Hematopoietic multipotent progenitor cell treated with erythropoietin and hydrocortisone succinate and interleukin-3 and kit ligand, for 8 days (in vitro differentiated cells): ENCODE data around the gene NLRP11.

Experiments
- DNase-seq: peaks from one replicate; pipeline ENCODE4 v3.0.0-alpha.2; 2015

The NLRP11 gene

DNA sequence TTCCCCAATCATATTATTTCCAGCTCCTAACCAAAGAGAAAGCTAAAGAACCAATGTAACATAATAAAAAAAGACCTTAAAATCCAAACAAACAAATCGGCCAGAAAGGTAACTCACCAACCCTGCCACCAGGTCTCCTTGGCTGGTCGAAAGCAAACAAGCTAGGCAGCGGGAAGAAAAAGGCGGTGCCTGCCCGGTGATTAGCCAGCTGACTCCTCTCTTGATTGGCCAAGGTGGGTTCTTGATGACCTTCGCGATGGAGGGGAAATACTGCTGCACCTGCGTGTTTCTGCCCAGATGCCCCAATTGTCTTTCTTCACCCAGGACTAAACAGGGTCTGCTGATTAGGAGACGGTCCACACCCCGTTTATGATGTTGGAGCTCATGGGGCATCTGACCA lies at the start of gene NLRP11:
Gene NLRP11 (minus strand): TSS at position 154 of the 400 bp plus-strand sequence. CDS start 13,825 bp downstream, outside the sequence.
- DNase-seq = no peak

DNA sequence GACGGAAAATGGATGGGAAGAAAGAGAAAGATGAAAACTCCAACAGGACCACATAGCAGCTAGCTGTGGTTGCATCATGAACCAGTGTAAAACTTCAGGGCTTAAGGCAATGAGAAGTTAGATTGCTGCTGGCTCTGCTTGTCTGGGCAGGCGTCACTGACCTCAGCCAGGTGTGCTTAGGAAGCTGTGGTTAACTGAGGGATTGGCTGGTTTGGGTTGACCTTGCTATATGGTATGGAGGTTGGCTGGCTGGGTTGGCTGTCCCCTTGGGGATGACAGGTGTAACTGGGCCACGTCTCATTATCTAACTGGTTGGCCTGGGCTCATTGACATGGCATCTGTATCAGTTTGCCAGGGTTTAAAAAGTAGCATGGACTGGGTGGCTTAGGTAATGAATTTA lies 45.4 kb upstream of the NLRP11 start:
- no peak for DNase-seq

DNA sequence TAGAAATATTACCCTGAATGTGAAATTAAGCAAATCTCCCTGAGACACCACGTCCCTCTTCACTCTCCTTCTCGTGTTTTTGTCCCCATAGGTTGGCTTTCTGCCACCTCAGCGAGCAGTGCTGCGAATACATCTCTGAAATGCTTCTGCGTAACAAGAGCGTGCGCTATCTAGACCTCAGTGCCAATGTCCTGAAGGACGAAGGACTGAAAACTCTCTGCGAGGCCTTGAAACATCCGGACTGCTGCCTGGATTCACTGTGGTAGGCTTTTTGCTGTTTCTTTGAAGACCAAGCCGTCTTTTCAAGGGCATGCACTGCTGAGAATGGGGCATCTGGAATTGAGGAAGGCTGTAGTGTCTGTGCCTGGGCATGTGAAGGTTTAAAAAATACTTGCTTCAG lies 38.9 kb upstream of the NLRP11 start:
- DNase-seq = no peak

DNA sequence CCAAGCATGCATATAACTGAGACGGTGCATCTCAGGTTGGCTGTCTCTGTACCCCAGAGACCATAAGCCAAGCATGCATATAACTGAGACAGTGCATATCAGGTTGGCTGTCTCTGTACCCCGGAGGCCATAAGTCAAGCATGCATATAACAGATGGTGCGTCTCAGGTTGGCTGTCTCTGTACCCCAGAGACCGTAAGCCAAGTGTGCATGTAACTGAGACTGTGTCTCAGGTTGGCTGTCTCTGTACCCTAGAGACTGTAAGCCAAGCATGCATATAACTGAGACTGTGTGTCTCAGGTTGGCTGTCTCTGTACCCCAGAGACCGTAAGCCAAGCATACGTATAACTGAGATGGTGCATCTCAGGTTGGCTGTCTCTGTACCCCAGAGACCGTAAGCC lies 35.3 kb upstream of the NLRP11 start:
- DNase-seq = no peak

DNA sequence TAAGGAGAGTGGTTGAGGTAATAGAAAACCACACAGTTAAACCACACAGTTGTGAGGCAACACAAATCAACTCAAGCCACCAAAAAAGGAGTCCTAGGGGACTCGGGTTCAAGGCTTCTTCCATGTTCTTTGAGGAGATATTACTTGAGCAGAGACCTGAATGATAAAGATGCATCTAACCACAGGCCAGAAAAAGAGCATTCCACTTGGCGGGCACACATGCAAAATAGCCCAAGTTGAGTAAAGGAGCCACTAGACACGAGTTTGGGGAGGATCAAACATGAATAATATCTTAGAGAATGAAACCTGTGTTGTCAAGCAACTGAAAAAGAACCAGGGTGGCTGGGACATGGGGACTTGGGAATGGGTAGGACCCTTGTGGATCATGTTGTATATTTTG lies 34.7 kb upstream of the NLRP11 start:
- DNase-seq = no peak

DNA sequence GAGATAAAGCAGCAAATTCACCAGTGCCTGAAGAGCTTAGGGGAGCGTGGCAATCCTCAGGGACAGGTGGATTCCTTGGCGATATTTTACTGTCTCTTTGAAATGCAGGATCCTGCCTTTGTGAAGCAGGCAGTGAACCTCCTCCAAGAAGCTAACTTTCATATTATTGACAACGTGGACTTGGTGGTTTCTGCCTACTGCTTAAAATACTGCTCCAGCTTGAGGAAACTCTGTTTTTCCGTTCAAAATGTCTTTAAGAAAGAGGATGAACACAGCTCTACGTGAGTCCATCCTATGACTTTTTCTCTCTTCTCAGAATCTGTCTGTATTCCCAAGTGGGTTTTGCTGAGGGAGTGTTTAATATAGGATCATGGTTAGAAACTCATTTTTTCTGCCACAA lies 27.2 kb upstream of the NLRP11 start:
- no peak for DNase-seq

DNA sequence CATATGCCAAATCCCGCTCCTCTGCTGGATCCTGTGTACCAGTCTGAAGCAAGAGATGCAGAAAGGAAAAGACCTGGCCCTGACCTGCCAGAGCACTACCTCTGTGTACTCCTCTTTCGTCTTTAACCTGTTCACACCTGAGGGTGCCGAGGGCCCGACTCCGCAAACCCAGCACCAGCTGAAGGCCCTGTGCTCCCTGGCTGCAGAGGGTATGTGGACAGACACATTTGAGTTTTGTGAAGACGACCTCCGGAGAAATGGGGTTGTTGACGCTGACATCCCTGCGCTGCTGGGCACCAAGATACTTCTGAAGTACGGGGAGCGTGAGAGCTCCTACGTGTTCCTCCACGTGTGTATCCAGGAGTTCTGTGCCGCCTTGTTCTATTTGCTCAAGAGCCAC lies 26.6 kb upstream of the NLRP11 start:
- no peak for DNase-seq

DNA sequence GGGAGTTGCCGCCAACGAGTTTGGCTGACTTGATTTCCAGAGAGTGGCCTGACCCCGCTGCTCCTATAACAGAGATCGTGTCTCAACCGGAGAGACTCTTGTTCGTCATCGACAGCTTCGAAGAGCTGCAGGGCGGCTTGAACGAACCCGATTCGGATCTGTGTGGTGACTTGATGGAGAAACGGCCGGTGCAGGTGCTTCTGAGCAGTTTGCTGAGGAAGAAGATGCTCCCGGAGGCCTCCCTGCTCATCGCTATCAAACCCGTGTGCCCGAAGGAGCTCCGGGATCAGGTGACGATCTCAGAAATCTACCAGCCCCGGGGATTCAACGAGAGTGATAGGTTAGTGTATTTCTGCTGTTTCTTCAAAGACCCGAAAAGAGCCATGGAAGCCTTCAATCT lies 26.2 kb upstream of the NLRP11 start:
- DNase-seq = no peak

DNA sequence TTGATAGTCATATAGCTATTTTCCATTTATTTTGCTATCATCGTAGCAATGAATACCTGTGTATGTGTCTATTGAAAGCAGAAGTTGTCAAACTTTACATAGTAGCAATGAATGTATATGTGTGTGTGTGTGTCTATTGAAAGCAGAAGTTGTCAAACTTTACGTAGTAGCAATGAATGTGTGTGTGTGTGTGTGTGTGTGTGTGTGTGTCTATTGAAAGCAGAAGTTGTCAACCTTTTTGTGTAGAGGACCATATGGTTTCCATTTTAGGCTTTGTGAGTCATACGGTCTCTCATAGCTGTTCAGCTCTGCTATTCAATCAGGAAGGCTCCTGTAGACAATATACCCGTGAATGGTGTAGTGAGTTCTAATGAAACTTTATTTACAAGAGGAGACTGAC lies 25.4 kb upstream of the NLRP11 start:
- DNase-seq = no peak

DNA sequence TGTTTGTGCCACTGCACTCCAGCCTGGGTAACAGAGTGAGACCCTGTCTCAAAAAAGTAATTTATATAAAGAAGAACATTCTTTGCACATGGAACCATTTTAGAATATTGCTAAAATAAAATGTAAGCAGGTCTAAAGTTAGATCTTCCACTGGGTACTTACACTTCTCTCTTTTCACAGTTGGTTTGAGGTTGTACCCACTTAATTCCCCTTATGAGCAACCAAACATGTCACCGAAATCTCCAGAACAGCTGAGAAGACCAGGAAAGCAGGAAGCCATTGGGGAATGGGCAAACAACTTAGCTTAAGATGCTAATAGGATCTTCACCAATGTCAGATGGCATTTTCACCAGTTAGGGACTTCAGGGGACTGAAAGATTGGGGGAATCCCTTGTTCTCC lies 23.4 kb upstream of the NLRP11 start:
- no peak for DNase-seq

DNA sequence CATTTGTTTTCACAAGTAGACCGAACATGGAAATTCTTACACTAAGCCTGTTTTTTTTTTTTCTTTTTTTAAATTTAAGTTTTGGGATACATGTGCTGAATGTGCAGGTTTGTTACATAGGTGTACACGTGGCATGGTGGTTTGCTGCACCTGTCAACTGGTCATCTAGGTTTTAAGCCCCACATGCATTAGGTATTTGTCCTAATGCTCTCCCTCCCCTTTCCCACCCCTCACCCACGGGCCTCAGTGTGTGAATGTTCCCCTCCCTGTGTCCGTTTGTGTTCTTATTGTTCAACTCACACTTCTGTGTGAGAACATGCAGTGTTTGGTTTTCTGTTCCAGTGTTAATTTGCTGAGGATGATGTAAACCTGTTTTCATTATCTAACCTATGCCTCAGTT lies 7.1 kb upstream of the NLRP11 start:
- DNase-seq = no peak

DNA sequence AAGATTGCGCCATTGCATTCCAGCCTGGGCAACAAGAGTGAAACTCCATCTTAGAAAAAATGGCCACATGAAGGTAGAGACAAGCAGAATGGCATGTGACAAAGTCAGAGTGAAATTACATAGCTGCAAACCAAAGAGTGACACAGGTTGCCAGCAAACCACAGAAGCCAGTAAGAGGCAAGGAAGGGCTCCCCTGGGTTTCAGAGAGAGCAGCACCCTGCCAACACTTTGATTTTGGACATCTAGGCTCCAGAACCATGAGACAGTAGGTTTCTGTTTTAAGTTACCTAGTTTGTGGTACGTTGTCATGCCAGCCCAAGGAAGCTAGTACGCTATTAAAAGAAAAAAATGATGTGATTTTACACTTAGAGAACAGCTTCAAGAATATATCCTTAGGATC lies 6.5 kb upstream of the NLRP11 start:
- DNase-seq = no peak

DNA sequence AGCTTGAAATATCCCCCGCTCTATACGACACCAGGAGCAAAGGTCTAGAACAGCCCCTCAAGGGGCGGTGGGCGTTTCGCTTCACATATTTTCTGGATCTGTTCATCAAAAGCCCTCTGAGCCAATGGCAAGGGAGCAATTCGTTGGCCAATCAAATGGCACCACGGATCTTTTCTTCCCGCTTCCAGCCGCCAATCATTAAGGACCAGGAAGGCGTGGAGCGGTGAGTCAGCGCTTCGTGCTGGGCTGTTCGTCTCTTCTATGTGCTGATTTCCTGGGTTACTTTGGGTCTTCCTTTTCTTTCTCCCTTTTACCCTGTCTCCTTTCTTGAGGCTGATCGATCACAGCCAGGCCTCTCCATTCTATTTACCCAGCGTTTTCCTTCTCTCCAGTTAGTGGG lies 4.5 kb upstream of the NLRP11 start, which contains the start of gene NLRP4:
Gene NLRP4 (plus strand): TSS at position 201 of the 400 bp plus-strand sequence. CDS start 15,541 bp downstream, outside the sequence.
- no peak for DNase-seq

DNA sequence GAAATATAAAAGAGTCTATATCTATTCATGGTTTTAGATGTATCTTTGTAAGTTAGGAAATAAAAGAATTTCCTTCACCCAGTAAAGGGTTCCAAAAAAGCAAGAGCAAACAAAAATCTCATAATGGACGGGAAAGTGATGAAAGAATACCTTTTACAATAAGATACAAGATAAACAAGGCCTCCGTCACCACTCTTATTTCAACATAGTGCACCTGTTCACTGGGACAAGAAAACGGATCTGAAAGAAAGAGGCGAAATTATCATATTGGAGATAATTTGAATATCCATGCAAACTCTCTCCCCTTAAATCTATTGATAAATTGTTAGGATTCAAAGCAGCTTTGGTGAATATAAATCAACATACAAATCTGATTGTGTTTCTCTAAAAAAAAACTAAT lies 877 bp upstream of the NLRP11 start:
- DNase-seq = no peak

DNA sequence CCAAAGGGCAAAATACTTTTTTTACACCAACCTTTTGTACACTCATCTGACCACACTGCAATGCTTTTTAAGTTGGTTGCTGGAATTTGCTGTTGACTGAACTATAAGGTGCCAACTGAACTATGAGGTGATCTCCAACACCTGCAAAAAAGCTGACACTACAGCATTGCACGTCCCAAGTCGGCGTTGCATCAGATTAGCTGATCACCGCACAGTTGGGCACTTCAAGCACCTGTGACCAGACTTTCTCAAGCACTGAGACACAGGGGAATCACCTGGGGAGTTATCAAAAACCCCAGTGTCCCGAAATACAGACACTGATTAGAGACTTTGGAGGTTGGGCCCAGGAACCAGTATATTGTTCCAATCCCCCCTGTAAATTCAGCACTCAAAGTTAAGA lies 1.1 kb downstream of the NLRP11 start:
- DNase-seq = no peak

DNA sequence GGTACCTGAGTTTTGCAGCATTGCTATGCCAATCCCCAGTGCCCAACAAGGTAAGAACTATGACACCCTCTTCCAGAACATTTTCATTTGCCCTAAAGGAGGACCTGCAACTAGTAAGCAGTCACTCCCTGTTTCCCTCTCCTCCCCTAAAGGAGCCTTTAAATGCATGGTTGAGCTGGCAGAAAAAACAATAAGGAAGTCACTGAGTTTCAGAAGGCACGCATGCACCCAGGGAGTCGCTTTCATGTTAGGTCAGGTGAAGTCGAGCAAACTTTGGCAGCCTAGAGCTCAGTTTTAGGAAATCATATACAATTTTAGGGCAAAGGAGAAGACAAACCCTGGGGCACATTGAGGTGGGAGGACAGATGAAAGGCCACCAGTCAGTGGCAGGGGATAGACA lies 11.8 kb downstream of the NLRP11 start:
- DNase-seq = no peak

DNA sequence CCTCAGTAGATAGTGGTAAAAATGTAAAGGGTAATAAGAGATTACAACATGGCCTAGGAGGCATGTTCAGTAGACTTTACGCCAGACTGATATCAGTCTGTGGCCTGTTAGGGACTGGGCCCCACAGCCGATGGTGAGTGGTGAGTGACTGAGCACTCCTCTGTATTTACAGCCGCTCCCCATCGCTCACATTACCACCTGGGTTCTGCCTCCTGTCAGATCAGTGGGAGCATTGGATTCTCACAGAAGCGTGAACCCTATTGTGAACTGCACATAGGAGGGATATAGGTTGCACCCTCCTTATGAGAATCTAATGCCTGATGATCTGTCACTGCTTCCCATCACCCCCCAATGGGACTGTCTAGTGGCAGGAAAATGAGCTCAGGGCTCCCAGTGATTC lies 17.9 kb downstream of the NLRP11 start:
- no peak for DNase-seq

DNA sequence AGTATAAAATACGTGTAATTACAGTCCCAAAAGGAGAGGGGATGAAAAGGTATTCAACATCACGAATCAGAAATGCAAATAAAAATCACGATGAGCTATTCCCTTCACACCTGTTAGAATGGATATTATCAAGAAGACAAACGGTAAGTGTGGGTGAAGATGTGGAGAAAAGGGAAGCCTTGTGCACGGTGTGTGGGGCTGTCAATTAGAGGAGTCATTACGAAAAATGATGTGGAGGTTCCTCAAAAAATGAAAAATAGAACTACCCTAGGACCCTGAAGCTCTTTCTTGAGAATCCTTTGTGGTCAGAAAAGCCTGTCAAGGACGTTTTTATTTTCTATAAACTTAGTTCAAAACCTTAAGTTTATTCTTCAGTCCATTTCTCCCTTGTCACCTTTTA lies 19.4 kb downstream of the NLRP11 start:
- no peak for DNase-seq

DNA sequence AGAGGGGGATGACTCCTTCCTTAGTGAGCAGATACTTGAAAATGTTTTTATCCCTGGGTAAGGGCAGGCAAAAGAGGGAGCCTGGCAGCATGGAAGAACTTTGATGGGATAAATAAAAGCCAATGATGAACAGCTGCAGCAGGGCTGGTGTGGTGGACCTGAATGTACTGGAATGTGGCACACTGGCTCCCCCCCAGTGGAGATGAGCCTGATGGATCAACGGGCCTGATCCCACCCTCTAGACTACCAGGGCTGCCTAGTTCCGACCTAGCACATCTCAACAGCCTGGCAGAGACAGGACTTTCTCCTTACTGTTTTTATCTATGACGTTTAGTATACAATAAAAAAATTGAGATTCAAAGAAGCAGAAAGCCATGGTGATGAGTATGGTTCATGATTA lies 20.5 kb downstream of the NLRP11 start:
- DNase-seq = no peak

DNA sequence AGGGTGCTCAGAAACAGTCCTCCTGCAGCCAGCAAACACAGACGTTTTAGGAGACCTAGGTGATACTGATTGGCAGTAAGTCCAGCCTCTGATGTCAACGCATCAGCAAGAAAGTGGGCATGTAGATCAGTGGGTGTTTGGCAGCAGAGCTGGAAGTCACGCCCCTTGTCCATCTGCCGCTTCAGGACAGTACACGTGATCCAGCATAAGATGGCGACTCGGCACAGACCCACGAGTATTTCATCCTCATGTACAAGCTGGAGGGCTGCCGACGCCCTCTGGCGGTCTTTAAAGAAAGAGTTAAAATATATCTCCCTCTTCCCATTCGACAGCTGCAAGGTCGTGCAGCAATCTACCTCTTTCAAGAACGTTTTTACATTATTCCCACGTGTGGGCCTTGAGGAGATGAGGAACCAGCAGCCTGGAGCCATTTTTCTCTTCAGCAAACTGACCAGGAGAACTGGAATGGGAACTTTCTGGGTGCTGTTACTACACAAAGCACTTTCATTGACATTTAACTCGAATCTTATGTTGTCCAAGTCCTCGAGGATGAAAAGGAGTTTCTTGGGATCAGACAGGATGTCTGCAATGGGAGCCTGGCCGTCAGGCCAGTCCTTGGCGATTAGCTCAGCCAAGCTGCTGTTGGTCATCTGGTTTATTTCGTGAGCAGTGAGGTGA lies 22.3 kb downstream of the NLRP11 start:
- peak; percentile 81 for DNase-seq

DNA sequence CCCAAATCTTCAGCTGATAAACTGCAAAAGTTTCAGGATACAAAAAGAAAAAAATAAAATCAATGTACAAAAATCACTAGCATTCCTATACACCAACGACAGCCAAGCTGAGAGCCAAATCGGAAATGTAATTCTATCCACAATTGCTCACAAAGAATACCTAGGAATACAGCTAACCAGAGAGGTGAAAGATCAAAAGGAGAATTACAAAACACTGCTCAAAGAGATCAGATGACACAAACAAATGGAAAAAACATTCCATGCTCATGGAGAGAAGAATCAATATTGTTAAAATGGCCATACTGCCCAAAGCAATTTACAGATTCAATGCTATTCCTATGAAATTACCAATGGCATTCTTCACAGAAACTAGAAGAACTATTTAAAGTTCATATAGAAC lies 29.5 kb downstream of the NLRP11 start:
- DNase-seq = no peak

DNA sequence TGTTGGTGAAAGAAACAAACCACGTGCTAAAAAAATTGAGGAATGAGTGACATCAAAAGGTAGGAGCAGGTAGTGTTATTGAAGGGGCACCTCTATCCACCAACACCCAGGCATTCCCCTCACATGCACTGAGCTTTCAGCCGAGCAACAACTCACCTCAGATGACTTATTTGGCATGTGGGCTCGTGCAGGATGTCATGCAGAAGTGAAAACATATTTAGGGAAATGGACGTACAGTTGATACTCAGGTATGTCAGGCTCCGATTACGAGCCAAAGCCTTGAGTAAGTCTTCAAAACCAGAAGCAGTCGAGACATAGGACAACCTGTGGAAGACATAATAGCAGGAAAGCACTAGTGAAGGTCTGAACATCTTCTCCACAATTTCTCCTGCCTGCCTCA lies 30.4 kb downstream of the NLRP11 start:
- DNase-seq = no peak

DNA sequence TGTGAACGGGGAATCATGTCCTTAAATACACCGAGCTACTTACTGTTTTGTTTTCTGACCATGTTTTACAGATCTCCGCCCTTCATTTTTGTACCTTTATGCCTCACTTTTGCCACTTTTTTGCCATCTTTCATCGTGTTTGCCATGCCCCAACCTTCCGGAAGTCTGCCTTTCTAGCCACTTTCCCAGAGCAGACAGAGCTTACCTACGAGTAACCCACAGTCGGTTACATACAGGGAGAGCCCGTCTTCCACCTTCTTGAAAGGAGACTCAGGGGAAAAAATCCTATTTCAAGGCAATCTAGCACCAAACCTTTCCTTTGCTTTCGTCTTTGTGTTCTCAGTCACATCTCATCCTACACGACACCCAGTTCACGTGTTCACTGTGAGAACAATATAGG lies 36.8 kb downstream of the NLRP11 start:
- DNase-seq = no peak

DNA sequence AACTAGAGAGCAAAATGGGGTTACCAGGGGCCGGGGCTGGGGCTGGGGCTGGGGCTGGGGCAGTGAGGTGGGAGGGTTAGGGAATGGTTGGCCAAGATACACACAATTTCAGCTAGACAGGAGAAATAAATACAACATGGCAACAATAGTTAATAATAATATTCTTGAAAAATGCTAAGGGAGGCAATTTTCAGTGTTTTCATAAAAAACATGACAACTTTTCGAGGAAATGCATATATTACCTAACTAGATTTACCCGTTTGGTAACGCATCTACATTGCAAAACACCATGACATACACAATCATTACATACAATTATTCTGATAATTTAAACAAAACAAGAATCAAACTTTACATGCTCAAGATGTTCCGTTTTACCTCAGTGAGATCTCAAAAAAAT lies 50.7 kb downstream of the NLRP11 start:
- no peak for DNase-seq

DNA sequence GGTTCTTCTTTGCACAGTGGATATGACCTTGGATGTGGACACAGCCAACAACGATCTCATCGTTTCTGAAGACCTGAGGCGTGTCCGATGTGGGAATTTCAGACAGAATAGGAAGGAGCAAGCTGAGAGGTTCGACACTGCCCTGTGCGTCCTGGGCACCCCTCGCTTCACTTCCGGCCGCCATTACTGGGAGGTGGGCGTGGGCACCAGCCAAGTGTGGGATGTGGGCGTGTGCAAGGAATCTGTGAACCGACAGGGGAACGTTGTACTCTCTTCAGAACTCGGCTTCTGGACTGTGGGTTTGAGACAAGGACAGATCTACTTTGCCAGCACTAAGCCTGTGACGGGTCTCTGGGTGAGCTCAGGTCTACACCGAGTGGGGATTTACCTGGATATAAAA lies 53.5 kb downstream of the NLRP11 start:
- DNase-seq = no peak

DNA sequence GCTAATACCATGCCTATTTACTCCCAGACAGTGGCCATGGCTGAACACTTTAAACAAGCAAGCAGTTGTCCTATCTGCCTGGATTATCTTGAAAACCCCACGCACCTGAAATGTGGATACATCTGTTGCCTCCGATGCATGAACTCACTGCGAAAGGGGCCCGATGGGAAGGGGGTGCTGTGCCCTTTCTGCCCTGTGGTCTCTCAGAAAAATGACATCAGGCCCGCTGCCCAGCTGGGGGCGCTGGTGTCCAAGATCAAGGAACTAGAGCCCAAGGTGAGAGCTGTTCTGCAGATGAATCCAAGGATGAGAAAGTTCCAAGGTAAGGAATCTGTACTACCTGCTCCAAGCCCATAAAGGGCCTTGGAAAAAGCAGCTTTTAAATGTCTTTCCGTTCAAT lies 54.3 kb downstream of the NLRP11 start:
- DNase-seq = no peak
